Spleen (tissue), 11 donors: ENCODE results near the gene TRIM29. TPM values are rescaled to one million over a fixed set of nuclear protein-coding genes. Genes with fewer than 3 reads are reported as not detected.
A peak's percentile ranks its signal among the peaks of the same experiment; 100 is the strongest.

Experiments used
- DNase-seq: peaks from one replicate; pipeline ENCODE4 v3.0.0-alpha.2; 2020
- H3K27ac ChIP-seq, 8 donors: fragments of 200-600 bp; sonication (generic) in 7 of 8; 1 replicate in 4 of 8; 2 replicates in 4 of 8; pipeline versions ENCODE4 v1.5.0 to v1.8.0; 2016 to 2021; ENCODE audit warnings: inconsistent platforms in 4 of 8, mild to moderate bottlenecking in 4 of 8, moderate library complexity in 1 of 8
- H3K27me3 ChIP-seq, 7 donors: fragments of 200-600 bp; sonication (generic) in 6 of 7; replicated peaks in 1 of 7; 1 replicate in 4 of 7; 2 replicates in 3 of 7; pipeline versions ENCODE4 v1.5.0 to v1.8.0; 2016 to 2021; ENCODE audit warnings: inconsistent platforms in 3 of 7, mild to moderate bottlenecking in 1 of 7
- H3K36me3 ChIP-seq, 6 donors: fragments of 200-600 bp; sonication (generic) in 5 of 6; 1 replicate in 4 of 6; 2 replicates in 2 of 6; pipeline versions ENCODE4 v1.5.0 to v1.8.0; 2016 to 2021; ENCODE audit warnings: inconsistent platforms in 2 of 6
- H3K4me1 ChIP-seq, 6 donors: fragments of 200-600 bp; sonication (generic) in 5 of 6; 1 replicate in 3 of 6; 2 replicates in 3 of 6; pipeline versions ENCODE4 v1.5.0 to v1.8.0; 2016 to 2021; ENCODE audit warnings: inconsistent platforms in 3 of 6
- H3K4me3 ChIP-seq, 8 donors: fragments of 200-600 bp; sonication (generic) in 7 of 8; 1 replicate in 4 of 8; 2 replicates in 4 of 8; pipeline versions ENCODE4 v1.5.0 to v1.8.0; 2016 to 2021; ENCODE audit warnings: inconsistent platforms in 4 of 8, mild to moderate bottlenecking in 4 of 8, moderate library complexity in 2 of 8
- H3K9me3 ChIP-seq, 8 donors: fragments of 200-600 bp; sonication (generic) in 7 of 8; 1 replicate in 4 of 8; 2 replicates in 4 of 8; pipeline versions ENCODE4 v1.5.0 to v1.8.0; 2016 to 2021; ENCODE audit warnings: inconsistent platforms in 4 of 8
- POLR2A ChIP-seq, 3 donors: fragments of 450-650 bp; IDR thresholded peaks; one replicate each; pipeline ENCODE4 v1.5.1; 2017; ENCODE audit warnings: antibody characterized with exemption in 3 of 3, mild to moderate bottlenecking in 1 of 3
- POLR2AphosphoS5 ChIP-seq, 3 donors: sonication (generic); formaldehyde crosslinking; IDR thresholded peaks; one replicate each; pipeline ENCODE4 v1.5.1; 2017; ENCODE audit warnings: antibody characterized with exemption in 3 of 3
- WGBS, 5 donors: extraction: QIAGEN DNeasy Blood & Tissue Kit in 3 of 5; methylation state at CpG; one replicate each; pipeline versions ENCODE4 v1.1.5 to v1.1.7; 2013 to 2018; 5-methylcytosine and 5-hydroxymethylcytosine counted together
- intact Hi-C: fragments of 100-400 bp; cut with DNase I; formaldehyde crosslinking; loops from one replicate; pipeline ENCODE4 v1.15.0; 2023; ENCODE audit warnings: low total_unique reads
- polyA plus RNA-seq, 3 donors: library from polyadenylated mRNA; stranded (reverse); fragments of 200-250 nt; gene quantifications; one replicate each; pipeline ENCODE4 v1.2.1, GENCODE V29; 2013
- total RNA-seq, 7 donors: library from RNA; depleted of rRNA in 3 of 7; stranded (reverse); fragments of >200 nt in 3 of 7; fragmentation: NEBNext Ultra II Directional in 4 of 7; extraction: Animal tissue kit (Norgen Biotek cat#: 25700) in 4 of 7; gene quantifications; one replicate each; pipeline versions ENCODE4 v1.1.0 to v1.2.1, GENCODE V29; 2016 to 2021
- TF ChIP-seq, protein P1 (sequence below), 11 experiments: fragments of 200-600 bp in 7 of 11; fragments of 450-650 bp in 4 of 11; sonication (generic) in 4 of 11; IDR thresholded peaks in 8 of 11; conservative IDR thresholded peaks in 3 of 11; 1 replicate in 7 of 11; 2 replicates in 4 of 11; pipeline versions ENCODE4 v1.4.0 to v1.8.0; 2016 to 2021; ENCODE audit warnings: antibody characterized with exemption in 11 of 11, inconsistent platforms in 4 of 11, mild to moderate bottlenecking in 1 of 11
- donor health status: healthy with polysubstance abuse.
- donor health status: DM: no; HTN: no; CAD: no; lungs with moderate emphysema.
- donor health status: DM: no; HTN: no; CAD: no.
- donor health status: Bipolar disorder and iron deficiency.
- donor health status: healthy.
- donor health status: DM: no; HTN: no; CAD: no.
- donor health status: DM: yes; HTN: yes; CAD: no.

Gene TRIM29
- total and polyA plus RNA-seq, 10 donors: 0.03 to 2.0 (median 0.72) TPM; not detected in 4

DNA sequence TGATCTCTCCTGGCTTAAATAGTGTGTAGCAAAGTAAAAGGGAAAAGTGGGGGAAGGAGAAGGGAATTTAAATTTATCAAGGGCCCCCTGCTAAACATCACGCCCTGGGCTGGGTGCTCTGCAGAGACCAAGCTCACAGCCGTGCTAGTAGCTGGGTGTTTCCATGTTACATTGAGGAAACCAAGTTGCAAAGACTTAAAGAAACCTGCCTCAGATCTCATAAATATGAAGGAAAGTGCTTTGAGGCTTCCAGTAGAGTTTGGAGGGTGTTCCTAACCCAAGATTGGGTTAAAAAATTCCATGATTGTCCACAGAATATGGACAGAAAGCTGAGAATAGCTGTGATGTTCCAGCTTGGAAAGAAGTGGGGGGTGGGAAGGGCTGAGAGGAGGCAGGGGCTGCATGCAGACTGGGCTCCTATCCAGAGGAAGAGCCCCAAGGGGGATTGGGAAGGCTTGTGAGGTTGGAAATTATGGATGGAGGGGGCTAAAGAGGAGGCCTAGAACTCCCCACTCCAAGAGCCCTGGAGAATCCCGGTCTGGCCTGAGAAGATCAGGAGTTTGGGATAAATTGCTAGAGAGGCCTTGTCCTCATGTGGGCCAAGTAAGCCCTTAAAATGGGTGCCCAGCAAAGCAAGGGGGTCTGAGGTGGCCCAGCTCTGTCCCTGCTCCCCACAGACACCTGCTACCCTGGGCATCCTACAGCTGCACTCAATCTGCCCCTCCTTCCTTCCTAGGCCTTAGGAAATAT lies 48.0 kb upstream of the TRIM29 start:
- Histone ChIP-seq H3K4me3 (no peak overlapping the region), H3K27me3 (no peaks in the 10 kb centered on the region), H3K4me1 (peaks cover 0 to 59% (median 24%) of the 10 kb centered on the region in 6 donors), H3K36me3 (no peaks in the 10 kb centered on the region), H3K9me3 (no peaks in the 10 kb centered on the region), H3K27ac (peak overlapping the region in 6 of 8 donors; percentile 52 to 75 (median 66))
- TF ChIP-seq POLR2AphosphoS5 (IDR thresholded peaks at IDR 0.05): no peak
- TF ChIP-seq, protein P1, sequence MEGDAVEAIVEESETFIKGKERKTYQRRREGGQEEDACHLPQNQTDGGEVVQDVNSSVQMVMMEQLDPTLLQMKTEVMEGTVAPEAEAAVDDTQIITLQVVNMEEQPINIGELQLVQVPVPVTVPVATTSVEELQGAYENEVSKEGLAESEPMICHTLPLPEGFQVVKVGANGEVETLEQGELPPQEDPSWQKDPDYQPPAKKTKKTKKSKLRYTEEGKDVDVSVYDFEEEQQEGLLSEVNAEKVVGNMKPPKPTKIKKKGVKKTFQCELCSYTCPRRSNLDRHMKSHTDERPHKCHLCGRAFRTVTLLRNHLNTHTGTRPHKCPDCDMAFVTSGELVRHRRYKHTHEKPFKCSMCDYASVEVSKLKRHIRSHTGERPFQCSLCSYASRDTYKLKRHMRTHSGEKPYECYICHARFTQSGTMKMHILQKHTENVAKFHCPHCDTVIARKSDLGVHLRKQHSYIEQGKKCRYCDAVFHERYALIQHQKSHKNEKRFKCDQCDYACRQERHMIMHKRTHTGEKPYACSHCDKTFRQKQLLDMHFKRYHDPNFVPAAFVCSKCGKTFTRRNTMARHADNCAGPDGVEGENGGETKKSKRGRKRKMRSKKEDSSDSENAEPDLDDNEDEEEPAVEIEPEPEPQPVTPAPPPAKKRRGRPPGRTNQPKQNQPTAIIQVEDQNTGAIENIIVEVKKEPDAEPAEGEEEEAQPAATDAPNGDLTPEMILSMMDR (IDR thresholded peaks at IDR 0.05 in 8 of 11, conservative IDR thresholded peaks at IDR 0.05 in 3 of 11): no peak
- WGBS, 5 donors: 69 to 81% (median 76%) methylated on average over 3 of the region's 3 CpGs
- DNase-seq: peak; percentile 45
- intact Hi-C loops: no loop called here

DNA sequence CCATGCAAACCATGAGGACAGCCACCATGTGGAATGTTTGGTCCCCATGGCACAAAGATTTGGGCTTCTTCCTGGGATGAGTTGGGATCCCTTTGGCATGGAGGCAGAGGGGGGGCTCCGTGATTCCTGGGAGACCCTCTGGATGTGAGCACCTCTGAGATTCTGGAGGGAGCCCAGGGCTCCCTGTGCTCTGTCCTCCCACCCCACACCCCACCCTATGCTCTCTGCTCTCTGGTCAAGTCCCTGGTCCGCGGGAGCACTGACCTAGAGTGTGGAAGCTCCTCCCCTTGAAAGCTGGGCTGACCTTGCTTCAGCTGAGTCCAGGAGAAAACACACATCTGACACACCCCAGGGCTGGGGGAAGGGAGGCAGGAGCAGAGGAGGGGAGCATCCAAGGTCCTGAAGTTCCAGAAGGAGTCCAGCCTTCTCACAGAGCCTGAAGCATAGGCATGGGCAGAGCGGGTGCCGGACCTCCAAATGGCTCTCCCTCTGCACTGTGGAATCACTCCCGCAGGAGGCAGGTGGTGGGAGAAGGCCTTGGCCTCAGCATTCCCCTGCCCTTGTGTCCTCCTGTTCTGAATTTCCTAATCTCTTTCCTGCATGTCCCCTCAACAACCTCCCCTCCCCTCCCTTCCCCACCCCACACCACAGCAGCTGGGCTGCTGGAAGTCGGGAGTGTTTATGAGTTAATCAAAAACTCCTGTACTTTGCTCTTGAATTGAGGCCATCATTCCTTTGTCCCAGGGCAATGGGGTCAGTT lies 47.2 kb upstream of the TRIM29 start:
- Histone ChIP-seq H3K36me3 (no peaks in the 10 kb centered on the region), H3K9me3 (no peaks in the 10 kb centered on the region), H3K27ac (peak overlapping the region in 6 of 8 donors; percentile 52 to 75 (median 66)), H3K4me3 (peak overlapping the region in 1 of 8 donors; percentile 48), H3K27me3 (no peaks in the 10 kb centered on the region), H3K4me1 (peaks cover 0 to 66% (median 28%) of the 10 kb centered on the region in 6 donors)
- intact Hi-C loops: no loop called here
- WGBS, 5 donors: 47 to 74% (median 62%) methylated on average over 5 to 7 of the region's 7 CpGs
- TF ChIP-seq POLR2A (IDR thresholded peaks at IDR 0.05) (no peak), POLR2AphosphoS5 (IDR thresholded peaks at IDR 0.05) (peak; percentile 12 to 66 (median 49))
- TF ChIP-seq, protein P1 (IDR thresholded peaks at IDR 0.05 in 8 of 11, conservative IDR thresholded peaks at IDR 0.05 in 3 of 11): no peak
- DNase-seq: peak; percentile 74

DNA sequence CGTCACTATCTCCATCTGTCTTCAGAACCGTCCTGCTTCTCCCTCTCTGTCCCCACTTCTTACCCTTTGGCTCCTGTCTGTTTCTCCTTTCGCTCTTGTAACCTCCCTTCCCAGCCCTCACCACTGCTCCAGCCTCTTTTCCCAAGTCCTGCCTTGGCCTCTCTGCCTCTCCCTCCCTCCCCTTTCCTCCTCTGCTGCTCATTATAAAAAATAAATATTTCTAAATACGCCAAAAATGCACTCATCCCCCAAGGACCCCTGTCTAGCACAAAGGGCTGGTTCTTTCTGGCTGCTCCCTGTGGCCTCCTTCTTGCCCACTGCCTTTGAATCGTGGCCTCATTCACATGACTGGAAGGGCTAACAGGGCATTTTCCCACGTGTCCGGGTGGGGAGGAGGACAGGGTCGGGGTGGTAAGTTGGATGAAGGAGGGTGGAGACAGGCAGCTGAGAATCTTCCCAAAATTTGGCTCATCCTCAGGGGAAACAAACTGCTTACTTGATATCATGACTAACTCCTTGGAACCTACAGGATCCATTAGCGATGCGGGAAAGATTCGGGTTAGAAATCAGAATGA lies 46.5 kb upstream of the TRIM29 start:
- H3K4me1 ChIP-seq: peaks cover 0 to 71% (median 28%) of the 10 kb centered on the region in 6 donors
- no peaks in the 10 kb centered on the region for H3K27me3 ChIP-seq
- WGBS, 5 donors: 55 to 79% (median 73%) methylated on average over 11 of the region's 11 CpGs
- H3K4me3 ChIP-seq: peak overlapping the region in 1 of 8 donors; percentile 48
- H3K27ac ChIP-seq: peak overlapping the region in 6 of 8 donors; percentile 52 to 75 (median 66)
- H3K36me3 ChIP-seq: no peaks in the 10 kb centered on the region
- DNase-seq: no peak
- H3K9me3 ChIP-seq: no peaks in the 10 kb centered on the region
- TF ChIP-seq, protein P1 (IDR thresholded peaks at IDR 0.05 in 8 of 11, conservative IDR thresholded peaks at IDR 0.05 in 3 of 11): no peak
- no peak for TF ChIP-seq POLR2A (IDR thresholded peaks at IDR 0.05)
- TF ChIP-seq POLR2AphosphoS5 (IDR thresholded peaks at IDR 0.05): no peak
- intact Hi-C loops: no loop called here
